ENCODE results near the gene MAP1S.
A peak's percentile ranks its signal among the peaks of the same experiment; 100 is the strongest.

Gene MAP1S

DNA sequence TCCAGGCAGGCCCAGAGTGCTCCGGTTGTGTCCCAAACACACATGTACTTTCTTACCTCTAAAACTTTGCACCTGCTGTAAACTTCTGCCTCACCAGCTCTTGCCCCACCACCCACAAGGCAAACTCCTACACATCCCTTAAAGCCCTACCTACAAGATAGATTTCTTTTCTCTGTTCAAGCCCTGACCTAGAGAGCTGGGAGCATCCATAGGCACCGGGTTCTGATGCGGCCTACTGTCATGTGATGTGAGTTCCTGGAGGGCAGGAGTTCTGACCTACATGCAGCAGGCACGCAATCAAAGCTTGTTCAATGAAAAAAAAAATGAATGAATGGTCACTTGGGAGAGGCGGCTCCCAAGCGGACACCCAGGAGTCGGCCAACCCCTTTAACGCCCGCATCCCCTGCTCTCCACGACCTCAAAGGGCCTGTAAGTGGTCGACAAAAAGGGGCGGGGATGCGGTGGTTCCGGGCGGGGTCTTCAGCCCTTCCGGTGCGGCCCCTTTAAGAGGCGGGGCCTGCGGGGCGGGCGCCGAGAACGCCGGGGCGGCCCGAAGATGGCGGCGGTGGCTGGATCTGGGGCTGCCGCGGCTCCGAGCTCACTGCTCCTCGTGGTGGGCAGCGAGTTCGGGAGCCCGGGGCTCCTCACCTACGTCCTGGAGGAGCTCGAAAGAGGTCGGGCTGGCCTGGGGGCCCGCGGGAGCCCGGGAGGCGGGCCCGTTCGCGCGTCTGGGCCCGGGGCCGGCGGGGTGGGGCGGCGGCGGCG, at the start of gene MAP1S:
Gene MAP1S, plus strand, starts transcription at position 534 of the 765 bp plus-strand sequence. Its CDS starts 23 bp downstream, at position 557.
- peaks cover 34% of the 10 kb centered on the region for H3K4me1 Mint-ChIP-seq (ENCODE audit: low read depth)
- no peaks in the 10 kb centered on the region for H3K36me3 Mint-ChIP-seq (ENCODE audit: low read depth)
- peak within 1 kb of the TSS; percentile 83 for H3K27ac Mint-ChIP-seq
- peak within 1 kb of the TSS; percentile 87 for H3K4me3 Mint-ChIP-seq
- H3K27me3 Mint-ChIP-seq (ENCODE audit: low read depth): peaks cover 8% of the 10 kb centered on the region
- no peaks in the 10 kb centered on the region for H3K9me3 Mint-ChIP-seq

- Mint-ChIP-seq H3K4me3 (no peak overlapping the region), H3K36me3 (ENCODE audit: low read depth) (no peaks in the 10 kb centered on the region), H3K9me3 (no peaks in the 10 kb centered on the region), H3K27ac (no peak overlapping the region), H3K27me3 (ENCODE audit: low read depth) (no peaks in the 10 kb centered on the region), H3K4me1 (ENCODE audit: low read depth) (no peaks in the 10 kb centered on the region)
These were observed 47.4 kb upstream of the MAP1S start for GRCh38 chr19:17671906-17672305.

GRCh38 chr19:17673937-17674799, 45.1 kb upstream of the MAP1S start:
- peaks cover 13% of the 10 kb centered on the region for H3K27me3 Mint-ChIP-seq (ENCODE audit: low read depth)
- H3K4me1 Mint-ChIP-seq (ENCODE audit: low read depth): no peaks in the 10 kb centered on the region
- no peaks in the 10 kb centered on the region for H3K36me3 Mint-ChIP-seq (ENCODE audit: low read depth)
- no peak overlapping the region for H3K4me3 Mint-ChIP-seq
- no peaks in the 10 kb centered on the region for H3K9me3 Mint-ChIP-seq
- no peak overlapping the region for H3K27ac Mint-ChIP-seq

DNA sequence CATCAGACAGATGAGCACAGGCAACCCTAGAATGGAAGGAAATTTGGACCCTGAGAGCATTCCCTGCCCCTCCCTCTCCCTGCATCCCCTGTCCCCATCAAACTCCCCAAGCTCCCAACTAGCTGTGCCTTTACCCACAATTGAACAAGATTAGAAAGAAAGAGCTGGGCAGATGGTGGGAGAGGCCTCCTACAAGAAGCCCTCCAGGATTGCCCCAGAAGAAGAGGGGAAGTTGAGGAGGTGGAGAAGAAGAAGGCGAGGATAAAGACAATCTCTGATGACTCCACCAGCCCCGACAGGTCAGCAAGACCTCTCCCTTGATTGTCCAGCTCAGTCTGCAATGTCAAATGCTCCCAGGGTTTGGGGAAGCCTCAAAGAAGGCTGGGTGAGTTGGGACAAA, 43.0 kb upstream of the MAP1S start:
- peaks cover 2% of the 10 kb centered on the region for H3K4me1 Mint-ChIP-seq (ENCODE audit: low read depth)
- H3K27me3 Mint-ChIP-seq (ENCODE audit: low read depth): peaks cover 32% of the 10 kb centered on the region
- H3K36me3 Mint-ChIP-seq (ENCODE audit: low read depth): no peaks in the 10 kb centered on the region
- no peaks in the 10 kb centered on the region for H3K9me3 Mint-ChIP-seq
- no peak overlapping the region for H3K27ac Mint-ChIP-seq
- H3K4me3 Mint-ChIP-seq: no peak overlapping the region

DNA sequence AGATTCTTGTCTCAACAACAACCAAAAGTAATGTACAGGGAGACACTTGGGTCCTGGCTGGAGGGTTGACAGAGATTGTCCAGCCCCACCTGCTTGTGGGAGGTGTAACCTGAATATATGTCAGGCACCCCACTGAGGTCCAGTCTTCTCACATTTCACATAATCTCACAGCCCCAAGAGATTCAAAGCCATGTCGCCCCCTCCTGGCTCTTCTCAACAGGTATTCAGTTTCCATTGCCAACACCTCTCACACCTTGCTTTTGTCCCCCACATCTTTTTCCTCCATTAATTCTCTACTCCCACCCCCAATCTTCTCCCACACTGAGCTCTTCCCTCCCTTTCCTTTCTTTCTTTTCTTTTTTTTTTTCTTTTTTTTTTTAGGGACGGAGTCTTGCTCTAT, 42.3 kb upstream of the MAP1S start:
- no peak overlapping the region for H3K4me3 Mint-ChIP-seq

DNA sequence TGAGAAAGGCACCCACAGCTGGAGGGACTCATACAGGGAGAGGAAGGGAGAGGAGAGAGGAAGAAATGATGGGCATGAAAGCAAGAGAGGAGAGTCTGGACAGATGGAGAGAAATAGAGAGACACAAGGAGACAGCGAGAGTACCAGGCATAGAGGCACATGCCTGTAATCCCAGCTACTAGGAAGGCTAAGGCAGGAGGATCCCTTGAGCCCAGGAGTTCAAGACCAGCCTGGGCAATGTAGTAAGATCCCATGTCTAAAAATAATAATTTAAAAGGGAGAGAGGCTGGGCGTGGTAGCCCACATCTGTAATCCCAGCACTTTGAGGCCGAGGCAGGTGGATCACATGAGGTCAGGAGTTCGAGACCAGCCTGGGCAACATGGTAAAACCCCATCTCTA, 40.4 kb upstream of the MAP1S start:
- Mint-ChIP-seq H3K36me3 (ENCODE audit: low read depth) (no peaks in the 10 kb centered on the region), H3K9me3 (no peaks in the 10 kb centered on the region), H3K4me1 (ENCODE audit: low read depth) (peaks cover 2% of the 10 kb centered on the region), H3K27me3 (ENCODE audit: low read depth) (peaks cover 44% of the 10 kb centered on the region), H3K4me3 (no peak overlapping the region), H3K27ac (no peak overlapping the region)

More for the DNA sequence above, 42.3 kb upstream of the MAP1S start:
- no peak overlapping the region for H3K27ac Mint-ChIP-seq
- no peaks in the 10 kb centered on the region for H3K36me3 Mint-ChIP-seq (ENCODE audit: low read depth)
- peaks cover 34% of the 10 kb centered on the region for H3K27me3 Mint-ChIP-seq (ENCODE audit: low read depth)
- no peaks in the 10 kb centered on the region for H3K9me3 Mint-ChIP-seq
- H3K4me1 Mint-ChIP-seq (ENCODE audit: low read depth): peaks cover 2% of the 10 kb centered on the region

DNA sequence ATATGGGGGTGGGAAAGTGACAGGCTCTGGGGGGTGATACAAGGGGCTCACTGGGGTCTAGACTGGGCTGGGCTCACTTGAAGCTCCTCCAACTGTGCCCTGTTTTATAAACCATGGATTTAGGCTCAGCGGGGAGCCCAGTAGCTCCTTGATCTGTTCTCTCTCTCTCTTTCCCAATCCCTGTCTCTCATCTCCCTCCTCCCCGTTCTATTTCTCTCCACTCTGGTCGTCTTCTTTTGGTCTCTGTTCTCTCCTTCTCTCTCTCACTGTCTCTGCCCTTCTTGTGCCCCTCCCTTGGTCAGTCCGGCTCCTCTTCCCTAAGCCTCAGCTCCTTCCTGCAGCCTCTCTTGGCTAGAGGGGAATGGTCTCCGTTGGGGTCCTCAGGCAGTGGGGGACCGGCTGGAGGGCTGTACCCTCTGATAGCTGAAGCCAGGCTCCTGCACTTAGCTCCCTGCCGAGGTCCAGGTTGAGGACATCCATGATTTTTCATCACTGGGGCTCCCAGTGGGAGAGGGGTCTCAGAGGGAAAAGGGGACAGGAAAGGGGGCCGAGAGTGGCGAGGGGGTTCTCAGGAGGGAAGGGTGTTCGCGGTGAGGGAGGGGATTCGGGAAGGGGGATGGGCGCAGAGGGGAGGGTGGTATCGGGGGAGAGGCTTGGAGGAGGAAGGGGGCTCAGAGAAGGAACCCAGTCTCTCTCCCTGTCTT, 39.6 kb upstream of the MAP1S start:
- no peak overlapping the region for H3K4me3 Mint-ChIP-seq
- no peaks in the 10 kb centered on the region for H3K36me3 Mint-ChIP-seq (ENCODE audit: low read depth)
- H3K27me3 Mint-ChIP-seq (ENCODE audit: low read depth): peaks cover 52% of the 10 kb centered on the region
- H3K27ac Mint-ChIP-seq: no peak overlapping the region
- peaks cover 2% of the 10 kb centered on the region for H3K4me1 Mint-ChIP-seq (ENCODE audit: low read depth)
- H3K9me3 Mint-ChIP-seq: no peaks in the 10 kb centered on the region

GRCh38 chr19:17680230-17680722, 39.0 kb upstream of the MAP1S start:
- H3K27ac Mint-ChIP-seq: no peak overlapping the region
- no peaks in the 10 kb centered on the region for H3K36me3 Mint-ChIP-seq (ENCODE audit: low read depth)
- H3K27me3 Mint-ChIP-seq (ENCODE audit: low read depth): peaks cover 58% of the 10 kb centered on the region

GRCh38 chr19:17681505-17682125, 37.7 kb upstream of the MAP1S start:
- Mint-ChIP-seq H3K9me3 (no peaks in the 10 kb centered on the region), H3K27me3 (ENCODE audit: low read depth) (peaks cover 67% of the 10 kb centered on the region), H3K4me3 (no peak overlapping the region), H3K27ac (no peak overlapping the region), H3K36me3 (ENCODE audit: low read depth) (no peaks in the 10 kb centered on the region), H3K4me1 (ENCODE audit: low read depth) (peaks cover 2% of the 10 kb centered on the region)

More at GRCh38 chr19:17680230-17680722, 39.0 kb upstream of the MAP1S start:
- Mint-ChIP-seq H3K9me3 (no peaks in the 10 kb centered on the region), H3K4me3 (no peak overlapping the region), H3K4me1 (ENCODE audit: low read depth) (peaks cover 2% of the 10 kb centered on the region)

GRCh38 chr19:17682273-17682672, 37.0 kb upstream of the MAP1S start:
- peaks cover 2% of the 10 kb centered on the region for H3K4me1 Mint-ChIP-seq (ENCODE audit: low read depth)
- H3K36me3 Mint-ChIP-seq (ENCODE audit: low read depth): no peaks in the 10 kb centered on the region
- H3K27ac Mint-ChIP-seq: no peak overlapping the region
- H3K27me3 Mint-ChIP-seq (ENCODE audit: low read depth): peaks cover 73% of the 10 kb centered on the region
- H3K4me3 Mint-ChIP-seq: no peak overlapping the region
- no peaks in the 10 kb centered on the region for H3K9me3 Mint-ChIP-seq

GRCh38 chr19:17683078-17683477, 36.2 kb upstream of the MAP1S start:
- Mint-ChIP-seq H3K27me3 (ENCODE audit: low read depth) (peaks cover 72% of the 10 kb centered on the region), H3K4me3 (no peak overlapping the region), H3K36me3 (ENCODE audit: low read depth) (peaks cover 3% of the 10 kb centered on the region), H3K27ac (no peak overlapping the region), H3K9me3 (no peaks in the 10 kb centered on the region), H3K4me1 (ENCODE audit: low read depth) (peaks cover 6% of the 10 kb centered on the region)

GRCh38 chr19:17684256-17684655, 35.0 kb upstream of the MAP1S start:
- Mint-ChIP-seq H3K36me3 (ENCODE audit: low read depth) (peaks cover 4% of the 10 kb centered on the region), H3K4me1 (ENCODE audit: low read depth) (peaks cover 8% of the 10 kb centered on the region), H3K27me3 (ENCODE audit: low read depth) (peaks cover 72% of the 10 kb centered on the region), H3K27ac (no peak overlapping the region), H3K4me3 (no peak overlapping the region), H3K9me3 (no peaks in the 10 kb centered on the region)

DNA sequence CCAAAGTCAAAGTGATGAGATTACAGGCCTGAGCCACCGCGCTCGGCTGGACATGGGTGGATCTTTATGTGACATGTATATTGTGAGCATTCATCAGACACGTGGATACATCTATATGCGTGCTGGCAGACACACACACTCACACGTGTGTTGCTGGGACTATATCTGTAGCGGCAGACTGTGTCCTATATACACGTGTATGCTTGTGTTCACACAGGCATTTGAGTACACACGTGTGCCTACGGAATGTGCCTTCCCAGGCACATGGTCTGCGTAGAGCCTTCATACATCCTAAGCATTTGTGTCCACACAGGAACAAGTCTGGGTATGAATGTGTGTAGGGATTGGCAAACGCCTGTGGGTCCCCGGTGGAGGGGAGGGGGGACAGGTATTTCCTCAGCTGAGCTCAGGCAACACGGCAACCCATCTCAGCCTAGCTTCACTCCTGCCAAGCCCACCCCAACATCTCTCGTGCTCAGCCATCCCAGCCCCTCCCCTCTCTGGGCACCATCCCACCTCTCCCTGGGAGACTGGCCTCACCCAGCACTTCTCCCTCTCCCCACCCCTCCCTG, 33.7 kb upstream of the MAP1S start:
- peaks cover 69% of the 10 kb centered on the region for H3K27me3 Mint-ChIP-seq (ENCODE audit: low read depth)
- peaks cover 6% of the 10 kb centered on the region for H3K4me1 Mint-ChIP-seq (ENCODE audit: low read depth)
- H3K27ac Mint-ChIP-seq: no peak overlapping the region
- H3K9me3 Mint-ChIP-seq: no peaks in the 10 kb centered on the region
- peaks cover 4% of the 10 kb centered on the region for H3K36me3 Mint-ChIP-seq (ENCODE audit: low read depth)
- H3K4me3 Mint-ChIP-seq: no peak overlapping the region

All from T-helper 1 cell treated with Interleukin-12 subunit alpha and Interleukin-12 subunit beta and Interleukin-4 antibody, amounts not matched to agents 30 μg/mL and 1 μg/mL, for 36 hours (primary cell).